Sigmoid colon (tissue), 7 donors: ENCODE measurements around the gene PYGM. TPM values are rescaled to one million over a fixed set of nuclear protein-coding genes. Genes with fewer than 3 reads are reported as not detected.

ENCODE experiments used
- DNase-seq: peaks from one replicate; pipeline ENCODE4 v3.0.0-alpha.2; 2019
- H3K27ac ChIP-seq, 4 donors: fragments of 200-600 bp; sonication (generic); one replicate each; pipeline ENCODE4 v1.5.1; 2016 to 2019; ENCODE audit warnings: mild to moderate bottlenecking in 1 of 4
- H3K27me3 ChIP-seq, 3 donors: fragments of 200-600 bp; sonication (generic); one replicate each; pipeline ENCODE4 v1.5.1; 2019; ENCODE audit warnings: mild to moderate bottlenecking in 1 of 3
- H3K36me3 ChIP-seq, 4 donors: fragments of 200-600 bp; sonication (generic); one replicate each; pipeline ENCODE4 v1.5.1; 2016 to 2019
- H3K4me1 ChIP-seq, 4 donors: fragments of 200-600 bp; sonication (generic); one replicate each; pipeline ENCODE4 v1.5.1; 2017 to 2019
- H3K4me3 ChIP-seq, 4 donors: fragments of 200-600 bp; sonication (generic); one replicate each; pipeline ENCODE4 v1.5.1; 2017 to 2019; ENCODE audit warnings: mild to moderate bottlenecking in 2 of 4, moderate library complexity in 1 of 4
- H3K9me3 ChIP-seq, 4 donors: fragments of 200-600 bp in 3 of 4; sonication (generic) in 3 of 4; one replicate each; pipeline versions ENCODE4 v1.5.1 to v1.6.1; 2013 to 2019
- CTCF ChIP-seq, 4 experiments: fragments of 450-650 bp in 3 of 4; fragments of 200-600 bp in 1 of 4; IDR thresholded peaks; one replicate each; pipeline ENCODE4 v1.5.1; 2016 to 2019; ENCODE audit warnings: antibody characterized with exemption in 4 of 4, mild to moderate bottlenecking in 3 of 4, moderate library complexity in 2 of 4
- EP300 ChIP-seq, 4 donors: sonication (generic); formaldehyde crosslinking; IDR thresholded peaks; one replicate each; pipeline ENCODE4 v1.6.1; 2017; ENCODE audit warnings: antibody characterized with exemption in 4 of 4
- POLR2A ChIP-seq, 2 donors: fragments of 450-650 bp; IDR thresholded peaks; one replicate each; pipeline ENCODE4 v1.6.1; 2016; ENCODE audit warnings: antibody characterized with exemption in 2 of 2, mild to moderate bottlenecking in 2 of 2, moderate library complexity in 2 of 2
- POLR2AphosphoS5 ChIP-seq, 4 donors: sonication (generic); formaldehyde crosslinking; IDR thresholded peaks; one replicate each; pipeline ENCODE4 v1.6.1; 2017; ENCODE audit warnings: antibody characterized with exemption in 4 of 4
- WGBS, 2 donors: extraction: QIAGEN DNeasy Blood & Tissue Kit; methylation state at CpG; one replicate each; pipeline ENCODE4 v1.1.7; 2013; 5-methylcytosine and 5-hydroxymethylcytosine counted together
- intact Hi-C: fragments of 100-400 bp; cut with DNase I; formaldehyde crosslinking; loops from one replicate; pipeline ENCODE4 v1.15.1; 2023
- polyA plus RNA-seq, 3 donors: library from polyadenylated mRNA; stranded (reverse); fragments of 200-250 nt; gene quantifications; one replicate each; pipeline ENCODE4 v1.2.3, GENCODE V29; 2013
- total RNA-seq, 4 donors: library from RNA; depleted of rRNA; stranded (reverse); fragments of >200 nt; gene quantifications; one replicate each; pipeline ENCODE4 v1.1.0, GENCODE V29; 2016
- donor health status: healthy with polysubstance abuse.
- donor health status: Bipolar disorder and iron deficiency.
- donor health status: healthy.

PYGM gene
- total and polyA plus RNA-seq, 7 donors: 0.23 to 42.1 (median 10.5) TPM

GRCh38 chr11:64753019-64753379 is 6.8 kb downstream of the PYGM start:
- WGBS, 2 donors: 94 to 95% methylated on average over 7 of the region's 7 CpGs
- H3K27ac ChIP-seq: no peak overlapping the region
- peaks cover 0 to 47% (median 16%) of the 10 kb centered on the region in 4 donors for H3K36me3 ChIP-seq
- no peak overlapping the region for H3K4me3 ChIP-seq
- intact Hi-C loops: no loop called here
- H3K27me3 ChIP-seq: no peaks in the 10 kb centered on the region
- no peaks in the 10 kb centered on the region for H3K9me3 ChIP-seq
- H3K4me1 ChIP-seq: peaks cover 0 to 2% (median under 1%) of the 10 kb centered on the region in 4 donors
- no peak for TF ChIP-seq POLR2AphosphoS5 (IDR thresholded peaks at IDR 0.05)
- TF ChIP-seq EP300 (IDR thresholded peaks at IDR 0.05): no peak
- TF ChIP-seq CTCF (IDR thresholded peaks at IDR 0.05): no peak
- no peak for TF ChIP-seq POLR2A (IDR thresholded peaks at IDR 0.05)
- peak; percentile 66 for DNase-seq

GRCh38 chr11:64752175-64752970 is 7.4 kb downstream of the PYGM start:
- H3K4me1 ChIP-seq: no peaks in the 10 kb centered on the region
- peak; percentile 53 for DNase-seq
- intact Hi-C loops: no loop called here
- 87 to 91% methylated on average over 14 of the region's 14 CpGs for WGBS, 2 donors
- no peaks in the 10 kb centered on the region for H3K9me3 ChIP-seq
- no peak overlapping the region for H3K4me3 ChIP-seq
- no peaks in the 10 kb centered on the region for H3K27me3 ChIP-seq
- TF ChIP-seq POLR2A (IDR thresholded peaks at IDR 0.05) (no peak), EP300 (IDR thresholded peaks at IDR 0.05) (no peak), POLR2AphosphoS5 (IDR thresholded peaks at IDR 0.05) (no peak), CTCF (IDR thresholded peaks at IDR 0.05) (no peak)
- peak overlapping the region in 1 of 4 donors; percentile 20 for H3K27ac ChIP-seq
- H3K36me3 ChIP-seq: peaks cover 0 to 47% (median 16%) of the 10 kb centered on the region in 4 donors

GRCh38 chr11:64751580-64751979 is 8.2 kb downstream of the PYGM start:
- Histone ChIP-seq H3K4me1 (no peaks in the 10 kb centered on the region), H3K27ac (no peak overlapping the region), H3K4me3 (no peak overlapping the region), H3K36me3 (peaks cover 0 to 47% (median 16%) of the 10 kb centered on the region in 4 donors), H3K9me3 (no peaks in the 10 kb centered on the region), H3K27me3 (no peaks in the 10 kb centered on the region)
- DNase-seq: peak; percentile 48
- intact Hi-C loops: no loop called here
- WGBS, 2 donors: 95% methylated on average over 9 of the region's 9 CpGs
- TF ChIP-seq POLR2AphosphoS5 (IDR thresholded peaks at IDR 0.05) (no peak), EP300 (IDR thresholded peaks at IDR 0.05) (no peak), POLR2A (IDR thresholded peaks at IDR 0.05) (no peak), CTCF (IDR thresholded peaks at IDR 0.05) (no peak)

- intact Hi-C loops: no loop called here
- Histone ChIP-seq H3K27me3 (no peaks in the 10 kb centered on the region), H3K27ac (no peak overlapping the region), H3K4me3 (no peak overlapping the region), H3K36me3 (peaks cover 0 to 47% (median 16%) of the 10 kb centered on the region in 4 donors), H3K9me3 (no peaks in the 10 kb centered on the region), H3K4me1 (peaks cover 0 to 3% (median 1%) of the 10 kb centered on the region in 4 donors)
- peak; percentile 39 for DNase-seq
- 94% methylated on average over 9 of the region's 9 CpGs for WGBS, 2 donors
- TF ChIP-seq EP300 (IDR thresholded peaks at IDR 0.05) (no peak), POLR2A (IDR thresholded peaks at IDR 0.05) (no peak), CTCF (IDR thresholded peaks at IDR 0.05) (no peak), POLR2AphosphoS5 (IDR thresholded peaks at IDR 0.05) (no peak)
These were observed 8.6 kb downstream of the PYGM start for GRCh38 chr11:64751136-64751535.
